AG20443 (cell line): ENCODE measurements around the gene COMMD6.

Experiments
- DNase-seq: peaks from one replicate; pipeline ENCODE4 v3.0.0; 2012; ENCODE audit warnings: low spot score, mixed read lengths

Gene COMMD6

GRCh38 chr13:75521956-75522355 is 15.7 kb downstream of the COMMD6 start:
- no peak for DNase-seq

GRCh38 chr13:75518439-75519088 is 19.1 kb downstream of the COMMD6 start:
- DNase-seq = no peak

- DNase-seq = no peak
These were observed 23.3 kb downstream of the COMMD6 start for GRCh38 chr13:75514080-75514995.

- no peak for DNase-seq
These were observed 24.4 kb downstream of the COMMD6 start for GRCh38 chr13:75513271-75513670.

- peak; percentile 13 for DNase-seq
These were observed 25.4 kb downstream of the COMMD6 start for GRCh38 chr13:75512253-75512652.

GRCh38 chr13:75511051-75511625 is 26.5 kb downstream of the COMMD6 start:
- no peak for DNase-seq

- DNase-seq = no peak
These were observed 29.6 kb downstream of the COMMD6 start for GRCh38 chr13:75508002-75508548.

- DNase-seq = no peak
These were observed 30.3 kb downstream of the COMMD6 start for GRCh38 chr13:75507027-75508001.

- DNase-seq = no peak
These were observed 31.6 kb downstream of the COMMD6 start for GRCh38 chr13:75506018-75506417.

GRCh38 chr13:75505327-75505726 is 32.3 kb downstream of the COMMD6 start:
- no peak for DNase-seq

GRCh38 chr13:75495938-75496337 is 41.7 kb downstream of the COMMD6 start:
- peak; percentile 43 for DNase-seq

GRCh38 chr13:75494491-75494890 is 43.1 kb downstream of the COMMD6 start:
- DNase-seq = peak; percentile 12

- no peak for DNase-seq
These were observed 44.5 kb downstream of the COMMD6 start for GRCh38 chr13:75493156-75493555.

GRCh38 chr13:75492389-75492788 is 45.3 kb downstream of the COMMD6 start:
- DNase-seq = no peak

GRCh38 chr13:75491376-75491775 is 46.3 kb downstream of the COMMD6 start:
- no peak for DNase-seq

- DNase-seq = peak; percentile 47
These were observed 48.0 kb downstream of the COMMD6 start for GRCh38 chr13:75489502-75490263.

GRCh38 chr13:75486146-75487062 is 51.2 kb downstream of the COMMD6 start:
- DNase-seq = no peak

GRCh38 chr13:75485286-75486062 is 52.2 kb downstream of the COMMD6 start:
- peak; percentile 20 for DNase-seq

GRCh38 chr13:75482820-75483079 is 54.9 kb downstream of the COMMD6 start:
- DNase-seq = no peak
